Activated CD8-positive, alpha-beta memory T cell treated with anti-CD3 and anti-CD28 coated beads, Interleukin-2, amount 10 ng/mL, durations not matched to agents 7 days and 5 days (primary cell): Measurements from ENCODE around the gene WWOX. TPM values are rescaled to one million over a fixed set of nuclear protein-coding genes. Genes with fewer than 3 reads are reported as not detected.
A peak's percentile ranks its signal among the peaks of the same experiment; 100 is the strongest.

ENCODE experiments used
- ATAC-seq: fragments of 150-1000 bp; cut with Tn5 transposase; one replicate; pipeline ENCODE4 v1.10.0; 2021; ENCODE audit warnings: moderate library complexity
- CTCF ChIA-PET: fragments of 350-600 bp; sonication (Branson Sonifier 250); formaldehyde crosslinking; loops from one replicate; lab custom pipeline; 2021; ENCODE audit warnings: antibody characterized with exemption; lab: Charles Lee
- DNase-seq: peaks from one replicate; pipeline ENCODE4 v3.0.0-alpha.2; 2020
- H3K27ac Mint-ChIP-seq: one replicate; pipeline ENCODE4 v1.8.0; 2021; ENCODE audit warnings: mild to moderate bottlenecking, mixed read lengths
- H3K27me3 Mint-ChIP-seq: one replicate; pipeline ENCODE4 v1.8.0; 2021; ENCODE audit warnings: mixed read lengths
- H3K36me3 Mint-ChIP-seq: one replicate; pipeline ENCODE4 v1.8.0; 2021; ENCODE audit warnings: mild to moderate bottlenecking, mixed read lengths
- H3K4me1 Mint-ChIP-seq: one replicate; pipeline ENCODE4 v1.8.0; 2021; ENCODE audit warnings: mixed read lengths
- H3K4me3 Mint-ChIP-seq: one replicate; pipeline ENCODE4 v1.8.0; 2021; ENCODE audit warnings: mild to moderate bottlenecking, moderate library complexity, mixed read lengths
- H3K9me3 Mint-ChIP-seq: one replicate; pipeline ENCODE4 v1.8.0; 2022; ENCODE audit warnings: low read depth, mixed read lengths
- total RNA-seq, 2 experiments: library from RNA; stranded (reverse); gene quantifications; one replicate each; pipeline ENCODE4 v1.2.3, GENCODE V29; 2021

The WWOX gene
- total RNA-seq, 2 experiments from 2014 or later, result 25.2 to 38.8 TPM

DNA sequence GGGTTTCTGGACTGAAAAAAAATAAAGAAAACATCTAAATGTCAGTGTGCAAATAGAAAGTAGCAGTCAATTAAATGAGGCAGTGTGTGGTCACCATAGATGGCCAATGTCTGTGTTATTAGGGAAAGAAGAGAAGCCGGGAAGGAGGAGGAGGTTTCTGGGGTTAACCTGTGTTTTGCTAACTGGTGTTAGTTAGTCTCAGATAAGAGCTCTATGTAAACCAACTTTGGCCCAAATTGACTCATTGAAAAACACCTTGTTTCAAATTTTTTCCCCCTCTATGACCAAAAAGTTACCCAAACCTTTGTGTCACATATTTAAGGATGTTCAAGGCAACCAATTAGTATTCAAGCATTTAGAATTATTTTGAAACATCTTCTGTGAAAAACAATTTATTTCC lies 970.2 kb downstream of the WWOX start:
- peaks cover 32% of the 10 kb centered on the region for H3K4me1 Mint-ChIP-seq
- peak overlapping the region; percentile 40 for H3K27ac Mint-ChIP-seq
- H3K4me3 Mint-ChIP-seq, result no peak overlapping the region
- peaks cover 8% of the 10 kb centered on the region for H3K27me3 Mint-ChIP-seq
- no peaks in the 10 kb centered on the region for H3K36me3 Mint-ChIP-seq
- ATAC-seq (no peak), DNase-seq (no peak)
- H3K9me3 Mint-ChIP-seq, result no peaks in the 10 kb centered on the region
- CTCF ChIA-PET, result no interaction called here

DNA sequence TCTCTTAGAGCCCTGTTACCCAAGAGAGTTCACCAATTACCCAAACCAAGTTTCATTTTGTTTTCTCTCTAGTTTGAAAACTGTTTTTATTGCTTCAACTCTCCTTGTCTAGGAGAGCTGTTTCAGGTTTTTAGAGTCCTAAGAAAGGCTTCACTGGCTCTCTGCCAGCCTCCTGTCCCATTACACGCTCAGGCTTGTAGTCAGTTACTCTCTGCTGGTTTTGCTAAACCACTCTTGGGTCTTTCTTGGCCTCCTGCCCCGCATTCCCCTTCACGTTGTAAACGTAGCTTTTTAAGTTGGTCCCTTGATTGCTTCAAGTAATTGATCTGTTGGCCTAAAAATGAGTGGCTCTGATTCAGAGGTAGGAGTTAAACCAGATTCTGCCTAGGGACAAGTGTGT lies 972.0 kb downstream of the WWOX start:
- CTCF ChIA-PET, result no interaction called here
- ATAC-seq, result no peak
- H3K27me3 Mint-ChIP-seq, result peaks cover 11% of the 10 kb centered on the region
- DNase-seq, result no peak
- no peaks in the 10 kb centered on the region for H3K9me3 Mint-ChIP-seq
- H3K36me3 Mint-ChIP-seq, result no peaks in the 10 kb centered on the region
- peaks cover 47% of the 10 kb centered on the region for H3K4me1 Mint-ChIP-seq
- no peak overlapping the region for H3K4me3 Mint-ChIP-seq
- no peak overlapping the region for H3K27ac Mint-ChIP-seq

DNA sequence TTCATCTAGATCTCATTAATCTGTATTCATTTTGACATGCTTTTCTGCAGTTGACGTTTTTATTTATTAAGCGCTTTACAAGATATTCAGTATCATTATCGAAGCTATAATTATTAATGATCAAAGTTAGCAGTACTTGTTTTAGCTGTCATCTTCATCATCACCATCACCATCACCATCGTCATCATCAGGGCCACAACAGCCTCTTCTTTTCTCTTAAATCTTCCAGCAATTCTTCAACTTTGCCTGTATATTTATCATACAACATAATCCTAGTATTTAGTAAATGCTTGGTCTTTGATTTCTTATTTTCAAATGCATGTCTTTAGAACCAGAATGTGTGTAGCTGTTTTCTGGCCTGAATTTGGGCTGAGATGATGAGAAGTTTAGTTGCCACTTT lies 973.1 kb downstream of the WWOX start:
- Mint-ChIP-seq H3K4me3 (no peak overlapping the region), H3K9me3 (no peaks in the 10 kb centered on the region), H3K27me3 (peaks cover 11% of the 10 kb centered on the region), H3K4me1 (peaks cover 58% of the 10 kb centered on the region), H3K36me3 (no peaks in the 10 kb centered on the region), H3K27ac (no peak overlapping the region)
- DNase-seq (no peak), ATAC-seq (no peak)
- CTCF ChIA-PET, result no interaction called here

DNA sequence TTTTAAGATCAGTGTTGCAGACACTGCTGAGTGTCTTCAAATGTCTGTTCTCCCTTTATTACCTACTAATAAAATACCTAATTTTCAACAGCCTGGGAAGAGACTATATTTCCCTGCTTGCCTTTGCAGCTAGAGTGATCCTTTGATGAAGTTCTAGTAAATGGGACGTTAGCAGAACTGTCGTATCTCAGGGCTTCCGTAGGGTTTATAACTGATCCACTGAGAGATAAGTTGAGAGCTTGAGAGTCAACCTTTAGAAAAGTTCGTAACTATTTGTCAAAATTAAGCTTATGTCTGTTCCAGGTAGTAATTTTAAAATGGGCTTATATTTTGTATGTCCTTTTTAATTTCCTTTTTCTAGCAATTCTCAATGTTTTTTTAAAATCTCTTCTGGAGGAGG lies 974.1 kb downstream of the WWOX start:
- H3K27ac Mint-ChIP-seq, result no peak overlapping the region
- no peak for ATAC-seq

DNA sequence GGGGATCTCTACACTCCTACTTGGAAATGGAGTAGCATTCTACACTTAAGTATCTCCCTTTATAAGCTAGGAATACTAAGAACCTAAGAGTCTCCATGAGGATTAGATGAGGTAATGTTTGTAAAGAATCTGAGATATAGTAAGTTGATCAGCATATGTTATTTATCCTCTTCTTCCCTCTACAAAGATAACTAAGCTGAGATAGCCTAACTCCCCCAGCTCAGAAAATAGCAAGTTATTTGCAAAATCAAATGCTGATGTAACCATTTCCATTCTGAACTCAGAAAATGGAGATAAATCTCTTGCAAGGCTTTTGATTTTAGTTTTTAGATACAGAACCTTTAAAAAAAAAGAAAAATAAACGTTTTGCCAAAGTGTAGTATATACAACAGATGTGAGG lies 975.1 kb downstream of the WWOX start:
- no peak overlapping the region for H3K27ac Mint-ChIP-seq
- H3K4me3 Mint-ChIP-seq, result no peak overlapping the region
- H3K27me3 Mint-ChIP-seq, result peaks cover 24% of the 10 kb centered on the region
- DNase-seq (no peak), ATAC-seq (no peak)
- CTCF ChIA-PET, result no interaction called here
- peaks cover 13% of the 10 kb centered on the region for H3K36me3 Mint-ChIP-seq
- peaks cover 66% of the 10 kb centered on the region for H3K4me1 Mint-ChIP-seq
- no peaks in the 10 kb centered on the region for H3K9me3 Mint-ChIP-seq

More for the DNA sequence above, 974.1 kb downstream of the WWOX start:
- Mint-ChIP-seq H3K4me3 (no peak overlapping the region), H3K4me1 (peaks cover 62% of the 10 kb centered on the region), H3K27me3 (peaks cover 15% of the 10 kb centered on the region), H3K9me3 (no peaks in the 10 kb centered on the region), H3K36me3 (peaks cover 4% of the 10 kb centered on the region)
- DNase-seq, result no peak
- CTCF ChIA-PET, result no interaction called here

DNA sequence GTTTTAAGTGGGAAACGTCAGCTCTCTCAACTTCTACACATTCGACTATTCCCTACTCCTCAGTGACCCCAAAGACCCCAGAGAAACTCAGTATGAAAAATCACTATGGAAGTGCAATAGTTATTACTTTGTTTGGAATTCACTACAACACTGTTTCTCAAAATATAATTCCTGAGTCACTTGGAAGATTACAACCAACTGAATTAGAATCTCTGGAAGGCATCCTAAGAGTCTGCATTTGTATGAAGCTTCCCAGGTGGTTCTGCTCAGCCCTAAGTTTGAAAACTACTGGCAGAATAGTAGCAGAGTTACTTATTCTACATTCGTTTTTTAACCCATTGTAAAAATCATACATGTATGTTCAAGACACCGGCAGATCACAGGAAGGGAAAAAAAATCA lies 975.5 kb downstream of the WWOX start:
- Mint-ChIP-seq H3K4me1 (peaks cover 63% of the 10 kb centered on the region), H3K9me3 (no peaks in the 10 kb centered on the region), H3K36me3 (peaks cover 13% of the 10 kb centered on the region), H3K4me3 (no peak overlapping the region), H3K27ac (no peak overlapping the region), H3K27me3 (peaks cover 28% of the 10 kb centered on the region)
- CTCF ChIA-PET, result no interaction called here
- DNase-seq, result no peak
- ATAC-seq, result no peak

DNA sequence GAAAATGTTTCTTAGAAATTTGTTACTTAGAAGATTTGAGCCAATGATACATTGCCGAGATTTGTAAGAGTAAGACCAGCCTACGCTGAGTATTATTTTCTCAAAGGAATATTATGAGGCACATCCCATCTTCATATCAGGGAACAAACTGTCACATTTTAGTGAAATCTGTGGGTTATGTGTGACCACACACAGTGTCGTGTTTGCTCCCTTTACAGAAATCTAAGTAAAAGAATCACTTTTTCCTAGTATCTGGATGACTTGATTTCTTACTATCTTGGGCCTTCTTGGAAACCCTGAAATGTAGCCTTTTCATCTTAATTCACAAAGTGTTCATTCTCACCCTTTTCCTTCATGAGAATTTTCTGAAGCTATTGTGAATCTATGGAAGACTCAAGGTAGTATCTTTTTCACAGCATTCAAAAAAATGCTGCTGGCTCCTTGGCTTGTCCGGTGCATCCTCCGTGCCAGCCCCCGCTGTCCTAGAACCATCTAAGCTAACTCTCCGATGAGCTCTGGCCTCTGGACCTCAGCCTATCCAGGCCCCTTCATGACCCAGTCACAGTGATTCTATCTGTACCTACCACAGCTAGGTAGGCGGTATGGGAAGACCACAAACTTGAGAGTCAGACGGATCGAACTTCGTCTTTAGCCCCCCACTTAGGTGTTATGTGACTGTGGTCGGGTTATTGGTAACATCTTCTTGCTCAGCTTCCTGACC lies 976.8 kb downstream of the WWOX start:
- Mint-ChIP-seq H3K4me1 (peaks cover 57% of the 10 kb centered on the region), H3K27me3 (peaks cover 29% of the 10 kb centered on the region), H3K27ac (peak overlapping the region; percentile 80), H3K36me3 (peaks cover 17% of the 10 kb centered on the region), H3K4me3 (peak overlapping the region; percentile 11), H3K9me3 (no peaks in the 10 kb centered on the region)
- CTCF ChIA-PET, result no interaction called here
- peak; percentile 63 for ATAC-seq
- DNase-seq, result peak; percentile 65

DNA sequence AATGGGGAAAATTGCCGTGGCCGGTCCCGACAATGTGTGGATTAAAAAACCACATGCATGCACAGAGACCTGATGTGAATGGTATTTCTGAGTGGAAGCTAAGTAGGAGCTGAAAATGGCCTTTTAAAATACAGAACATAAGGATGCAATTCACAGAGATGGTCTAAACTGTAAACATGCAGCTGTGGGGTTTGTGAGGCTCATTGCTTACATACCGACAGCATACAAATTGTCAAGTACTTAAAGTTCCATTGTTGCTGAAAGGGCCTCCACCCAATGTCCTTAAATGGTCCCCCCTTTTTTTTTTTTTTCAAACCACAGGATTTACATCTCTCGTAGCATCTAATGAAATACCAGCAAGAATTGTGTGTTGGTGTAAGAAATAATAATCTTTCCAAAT lies 977.9 kb downstream of the WWOX start:
- Mint-ChIP-seq H3K27ac (no peak overlapping the region), H3K27me3 (peaks cover 29% of the 10 kb centered on the region), H3K4me1 (peaks cover 64% of the 10 kb centered on the region), H3K36me3 (peaks cover 17% of the 10 kb centered on the region), H3K9me3 (no peaks in the 10 kb centered on the region), H3K4me3 (no peak overlapping the region)
- DNase-seq (no peak), ATAC-seq (no peak)
- CTCF ChIA-PET, result no interaction called here

DNA sequence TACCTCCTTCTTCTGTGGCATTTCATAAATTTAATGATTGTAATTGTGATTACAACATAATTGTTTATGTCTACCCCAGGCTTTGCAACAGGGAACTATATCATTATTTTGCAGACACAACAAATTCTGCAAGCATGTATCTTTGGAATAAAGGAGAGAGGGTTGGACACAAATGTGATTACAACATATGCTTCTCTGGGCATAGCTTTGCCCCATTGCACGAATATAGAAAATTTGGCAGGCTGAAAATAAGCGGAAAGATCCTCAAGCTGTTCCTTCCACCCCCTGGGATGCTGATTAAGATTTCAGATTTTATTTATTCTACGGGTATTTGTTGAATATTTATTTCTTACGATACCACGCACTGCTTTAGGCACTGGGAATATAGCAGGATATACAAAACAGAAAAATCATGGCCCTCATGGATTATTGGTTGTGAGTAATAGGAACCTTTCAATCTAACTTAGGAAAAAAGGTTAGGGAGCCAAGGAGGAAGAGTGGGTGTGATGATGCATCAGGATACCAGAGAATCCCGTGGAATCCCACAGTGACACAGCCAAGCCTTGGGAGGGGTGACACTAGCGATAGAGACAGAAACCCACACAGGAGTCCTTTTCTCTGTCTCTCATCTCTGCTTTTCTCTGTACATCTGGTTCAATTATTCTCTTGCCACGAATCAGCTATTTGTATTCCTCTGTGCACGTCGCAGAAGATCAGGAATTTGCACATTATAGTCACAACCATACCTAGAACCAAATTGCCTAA lies 980.4 kb downstream of the WWOX start:
- H3K27ac Mint-ChIP-seq, result no peak overlapping the region
- no peak for ATAC-seq

DNA sequence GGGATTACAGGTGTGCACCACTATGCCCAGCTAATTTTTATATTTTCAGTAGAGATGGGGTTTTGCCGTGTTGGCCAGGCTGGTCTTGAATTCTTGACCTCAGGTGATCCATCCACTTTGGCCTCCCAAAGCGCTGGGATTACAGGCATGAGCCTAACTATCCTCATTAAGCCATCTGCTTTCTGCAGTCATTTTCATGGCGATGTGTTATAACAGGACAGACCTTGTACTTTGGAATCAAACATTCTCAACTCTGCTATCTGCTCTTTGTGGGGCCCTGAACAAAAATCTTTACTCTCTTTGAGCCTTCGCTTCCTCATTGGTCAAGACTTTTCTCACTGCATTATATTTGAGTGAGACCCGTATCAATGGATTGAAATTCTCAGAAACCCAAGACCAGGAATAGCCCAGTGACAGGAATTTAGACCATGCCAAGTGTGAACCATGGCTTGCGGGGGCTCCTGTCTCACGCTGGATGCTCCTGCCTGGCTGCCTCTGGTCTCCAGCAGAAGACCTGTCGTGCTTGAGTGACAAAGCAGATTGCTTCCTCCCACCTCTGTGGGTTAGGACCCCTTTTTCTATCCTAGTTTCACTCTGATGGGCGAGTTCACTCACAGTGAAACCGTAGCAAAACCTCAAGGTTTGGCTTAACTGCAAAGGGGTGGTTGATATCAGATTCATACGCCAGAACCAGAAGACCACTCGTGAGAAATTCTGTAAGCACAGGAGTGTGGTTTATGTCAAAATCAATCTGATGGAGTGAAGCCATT lies 982.0 kb downstream of the WWOX start:
- Mint-ChIP-seq H3K27ac (peak overlapping the region; percentile 25), H3K27me3 (peaks cover 21% of the 10 kb centered on the region), H3K4me3 (no peak overlapping the region), H3K4me1 (peaks cover 64% of the 10 kb centered on the region), H3K36me3 (peaks cover 17% of the 10 kb centered on the region), H3K9me3 (no peaks in the 10 kb centered on the region)
- CTCF ChIA-PET, result no interaction called here
- ATAC-seq, result peak; percentile 80
- peak; percentile 72 for DNase-seq

More for the DNA sequence above, 980.4 kb downstream of the WWOX start:
- H3K4me3 Mint-ChIP-seq, result no peak overlapping the region
- DNase-seq, result no peak
- peaks cover 25% of the 10 kb centered on the region for H3K27me3 Mint-ChIP-seq
- peaks cover 17% of the 10 kb centered on the region for H3K36me3 Mint-ChIP-seq
- H3K9me3 Mint-ChIP-seq, result no peaks in the 10 kb centered on the region
- CTCF ChIA-PET, result no interaction called here
- H3K4me1 Mint-ChIP-seq, result peaks cover 79% of the 10 kb centered on the region

DNA sequence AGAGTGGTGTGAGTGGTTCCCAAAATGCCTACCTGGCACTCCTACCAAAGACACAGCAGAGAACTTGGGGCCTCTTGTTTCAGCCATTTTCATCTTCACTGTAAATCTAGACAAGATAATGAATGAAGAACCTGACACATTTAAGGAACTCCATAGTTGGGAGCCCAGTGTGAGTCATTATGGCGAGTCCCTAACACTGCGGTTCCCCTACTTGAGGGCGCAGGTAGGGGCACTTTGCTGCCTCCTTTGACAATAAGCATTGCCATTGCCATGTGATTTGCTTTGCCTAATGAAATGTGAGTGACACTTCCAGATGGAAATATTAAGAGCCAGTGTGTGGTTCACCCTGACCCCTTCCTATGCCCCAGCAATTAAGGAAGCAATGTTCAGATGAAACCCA lies 983.5 kb downstream of the WWOX start:
- no peak for ATAC-seq
- no peaks in the 10 kb centered on the region for H3K9me3 Mint-ChIP-seq

DNA sequence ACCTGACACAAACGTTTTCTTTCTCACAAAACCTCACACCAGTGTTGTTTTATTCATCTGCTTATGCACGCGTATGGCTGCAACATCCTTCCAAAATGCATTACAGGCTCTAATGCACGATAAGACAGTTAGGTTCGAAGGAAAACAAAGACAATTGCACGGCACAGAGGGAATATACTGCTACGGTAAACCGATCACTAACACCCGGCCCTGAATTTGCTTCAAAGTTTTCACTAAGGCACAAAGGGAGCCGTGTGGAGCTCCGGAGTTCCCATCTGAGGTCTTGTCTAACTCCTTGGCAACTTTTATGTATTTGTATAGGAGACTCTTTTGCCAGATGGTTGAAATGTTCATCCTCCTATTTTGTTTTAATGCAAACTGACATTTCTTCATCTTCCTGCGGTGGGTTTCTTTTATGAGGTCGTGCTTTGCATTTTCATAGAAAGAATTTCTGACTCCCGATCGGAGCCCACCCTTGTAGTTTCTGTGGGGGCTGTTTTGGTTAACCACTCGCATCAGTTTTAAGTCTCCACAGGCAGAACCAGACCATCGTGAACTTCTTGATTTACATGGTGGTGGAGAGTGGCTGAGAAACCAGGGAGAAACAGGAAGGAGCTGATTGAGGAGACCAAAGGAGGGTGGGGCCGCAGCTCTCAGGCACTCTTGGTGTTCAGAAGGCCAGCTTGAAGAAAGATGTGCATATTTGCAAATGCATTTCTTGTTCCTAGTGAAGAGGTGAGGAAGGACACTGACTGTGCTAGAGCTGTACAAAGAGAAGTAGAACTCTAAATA lies 984.2 kb downstream of the WWOX start:
- Mint-ChIP-seq H3K36me3 (peaks cover 12% of the 10 kb centered on the region), H3K4me1 (peaks cover 42% of the 10 kb centered on the region), H3K27ac (no peak overlapping the region), H3K4me3 (no peak overlapping the region), H3K27me3 (peaks cover 28% of the 10 kb centered on the region), H3K9me3 (no peaks in the 10 kb centered on the region)
- CTCF ChIA-PET, result no interaction called here
- DNase-seq (no peak), ATAC-seq (no peak)

More for the DNA sequence above, 983.5 kb downstream of the WWOX start:
- Mint-ChIP-seq H3K27ac (no peak overlapping the region), H3K4me3 (no peak overlapping the region), H3K4me1 (peaks cover 50% of the 10 kb centered on the region), H3K27me3 (peaks cover 33% of the 10 kb centered on the region), H3K36me3 (peaks cover 17% of the 10 kb centered on the region)
- no peak for DNase-seq
- CTCF ChIA-PET, result no interaction called here

DNA sequence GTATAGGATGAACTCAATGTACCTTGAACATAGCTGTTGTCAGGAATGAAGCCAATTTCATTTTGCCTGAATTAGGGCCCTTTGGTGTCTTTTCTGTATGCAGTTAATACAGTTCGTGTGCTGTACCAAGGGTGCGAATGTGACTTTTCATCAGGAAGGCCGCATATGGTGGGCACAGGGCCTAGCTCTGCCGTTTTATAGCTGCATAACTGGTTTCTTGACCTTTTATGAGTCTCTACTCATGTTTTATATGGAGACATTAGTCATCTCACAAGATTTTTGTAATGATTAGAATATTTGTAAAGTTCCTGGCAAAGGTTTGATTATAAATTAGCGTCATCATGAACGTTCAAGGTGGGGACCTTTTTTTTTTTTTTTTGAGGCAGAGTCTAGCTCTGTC lies 989.5 kb downstream of the WWOX start:
- H3K4me3 Mint-ChIP-seq, result no peak overlapping the region
- H3K9me3 Mint-ChIP-seq, result no peaks in the 10 kb centered on the region
- no peak for ATAC-seq
- DNase-seq, result no peak
- CTCF ChIA-PET, result interaction anchor here (1.4 kb wide), 1 partner anchor 13 kb away, joined by 3 read pairs; no protein-coding TSS in a partner anchor
- peaks cover 42% of the 10 kb centered on the region for H3K4me1 Mint-ChIP-seq
- H3K27me3 Mint-ChIP-seq, result peaks cover 22% of the 10 kb centered on the region
- H3K27ac Mint-ChIP-seq, result peak overlapping the region; percentile 14
- H3K36me3 Mint-ChIP-seq, result peaks cover 3% of the 10 kb centered on the region
